Right ventricle myocardium inferior (tissue), 1 donor: ENCODE data around the gene CAMTA1. TPM values are rescaled to one million over a fixed set of nuclear protein-coding genes. Genes with fewer than 3 reads are reported as not detected.
"Not testable (repeated sequence)": the region's sequence is repeated elsewhere in the genome, so short reads cannot be mapped to it uniquely, and the experiment has no call there.

Experiments
- ATAC-seq: fragments of 200-7000 bp; cut with Tn5 transposase; one replicate; pipeline ENCODE4 v1.9.1; 2020; ENCODE audit warnings: mild to moderate bottlenecking, moderate library complexity
- DNase-seq: peaks from one replicate; pipeline ENCODE4 v3.0.0; 2021; ENCODE audit errors: missing footprints
- intact Hi-C: fragments of 100-400 bp; cut with DNase I; formaldehyde crosslinking; loops from one replicate; pipeline ENCODE4 v1.11.0; 2022
- total RNA-seq: library from RNA; stranded (reverse); fragmentation: NEBNext Ultra II Directional; extraction: Animal tissue kit (Norgen Biotek cat#: 25700); gene quantifications from one replicate; pipeline ENCODE4 v1.2.1, GENCODE V29; 2021
- donor health status: DM: no; HTN: yes; CAD: no; lungs with severe emphysema.

CAMTA1 gene
- total RNA-seq, 1 donor from 2014 or later, result 159 TPM

DNA sequence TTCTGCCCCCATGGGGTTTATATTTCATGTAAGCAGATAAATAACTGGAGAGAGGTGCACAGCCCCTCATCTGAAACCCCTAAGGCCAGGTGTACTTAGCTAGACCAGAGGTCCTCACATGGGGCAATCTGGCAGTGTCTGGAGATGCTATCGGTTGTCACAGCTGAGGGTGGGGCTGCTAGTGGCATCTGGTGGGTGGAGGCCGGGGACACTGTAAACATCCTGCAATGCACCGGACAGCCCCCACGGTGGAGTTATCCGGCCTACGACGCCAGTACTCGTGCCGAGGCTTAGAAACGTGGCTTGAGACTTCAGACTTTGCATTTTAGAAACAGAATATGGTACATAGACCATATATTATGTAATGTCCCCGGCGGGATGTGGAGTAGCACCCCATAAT lies 799.4 kb downstream of the CAMTA1 start:
- DNase-seq, result no peak
- intact Hi-C loops, result loop anchor here (5.0 kb wide), 1 partner anchor 63 kb away; no protein-coding TSS in a partner anchor

GRCh38 chr1:7585216-7585907 lies 800.1 kb downstream of the CAMTA1 start:
- no peak for ATAC-seq
- peak; percentile 28 for DNase-seq
- intact Hi-C loops, result no loop called here

More for the DNA sequence above, 799.4 kb downstream of the CAMTA1 start:
- ATAC-seq, result no peak

DNA sequence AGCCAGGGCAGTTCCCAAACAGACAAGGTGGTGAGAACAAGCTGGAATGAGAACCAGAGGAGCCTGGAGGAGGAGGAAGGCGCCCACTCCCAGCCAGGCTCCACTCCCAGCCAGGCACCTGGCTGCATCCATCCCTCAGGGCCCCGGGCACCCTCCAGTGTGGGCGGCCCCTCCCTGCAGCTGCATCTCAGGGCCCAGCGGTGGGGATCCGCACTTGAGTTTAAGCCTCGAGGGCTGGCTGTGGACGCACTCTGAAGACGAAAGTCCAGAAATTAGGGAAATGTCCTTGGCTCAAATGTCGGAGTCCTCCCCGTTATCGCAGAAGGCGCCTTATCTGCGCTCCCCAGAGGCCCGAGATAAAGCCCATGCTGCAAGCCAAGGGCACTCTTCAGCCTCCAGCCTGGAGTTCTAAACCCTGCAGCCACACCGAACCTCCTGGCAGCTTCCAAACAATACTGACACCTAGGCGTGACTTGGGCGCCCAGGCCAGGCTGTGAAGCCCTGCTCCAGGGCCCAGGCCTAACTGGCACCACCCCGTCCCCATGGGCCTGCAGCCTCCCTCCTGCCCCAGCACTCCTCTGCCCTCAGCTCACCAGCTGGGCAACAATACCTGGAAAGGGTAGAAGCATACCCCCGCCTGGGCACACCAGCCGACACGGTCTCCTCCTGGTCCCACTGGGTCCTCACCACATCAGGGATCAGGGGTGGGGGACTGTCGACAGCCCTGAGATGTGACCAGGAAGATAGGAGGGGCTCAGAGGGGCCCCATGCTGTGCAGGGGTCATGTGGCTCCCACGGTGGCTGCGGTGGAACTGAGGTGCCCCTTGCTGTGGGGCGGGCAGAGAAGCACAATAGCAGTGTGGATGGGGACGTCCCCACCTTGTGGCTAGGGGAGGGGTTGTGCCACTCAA lies 801.0 kb downstream of the CAMTA1 start:
- peak; percentile 63 for ATAC-seq
- DNase-seq, result peak; percentile 46
- intact Hi-C loops, result no loop called here

DNA sequence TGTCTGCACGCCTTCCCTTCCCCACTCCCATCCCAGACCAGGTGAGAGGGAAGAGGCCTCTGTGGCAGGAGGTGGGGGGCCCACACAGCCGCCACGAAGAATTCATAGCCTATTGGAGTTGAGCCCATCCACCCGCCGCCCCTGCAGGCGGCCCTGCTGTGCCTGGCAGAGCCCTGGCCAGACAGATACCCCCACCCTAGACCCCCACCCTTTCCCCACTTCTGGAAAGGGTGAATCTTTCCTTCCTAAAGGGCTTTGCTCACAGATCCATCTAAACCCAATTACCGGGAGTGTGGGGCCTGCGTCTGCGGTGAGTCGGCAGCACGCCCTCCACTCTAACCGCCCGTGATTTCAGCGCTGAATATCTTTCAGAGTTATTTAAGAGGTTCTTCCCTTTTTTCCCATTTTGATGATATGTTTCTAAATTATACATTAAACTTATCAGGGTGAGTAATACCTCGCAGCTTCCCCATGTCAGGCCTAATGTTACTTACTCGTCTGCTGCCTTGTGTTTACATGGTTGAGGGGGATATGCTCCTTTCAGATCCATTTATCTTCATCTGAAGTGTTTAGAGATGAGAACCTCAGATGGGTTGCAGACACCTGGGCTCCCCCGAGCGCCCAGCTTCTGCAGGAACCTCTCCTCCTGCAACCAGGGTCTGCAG lies 802.0 kb downstream of the CAMTA1 start:
- intact Hi-C loops, result no loop called here
- ATAC-seq (no peak), DNase-seq (no peak)

DNA sequence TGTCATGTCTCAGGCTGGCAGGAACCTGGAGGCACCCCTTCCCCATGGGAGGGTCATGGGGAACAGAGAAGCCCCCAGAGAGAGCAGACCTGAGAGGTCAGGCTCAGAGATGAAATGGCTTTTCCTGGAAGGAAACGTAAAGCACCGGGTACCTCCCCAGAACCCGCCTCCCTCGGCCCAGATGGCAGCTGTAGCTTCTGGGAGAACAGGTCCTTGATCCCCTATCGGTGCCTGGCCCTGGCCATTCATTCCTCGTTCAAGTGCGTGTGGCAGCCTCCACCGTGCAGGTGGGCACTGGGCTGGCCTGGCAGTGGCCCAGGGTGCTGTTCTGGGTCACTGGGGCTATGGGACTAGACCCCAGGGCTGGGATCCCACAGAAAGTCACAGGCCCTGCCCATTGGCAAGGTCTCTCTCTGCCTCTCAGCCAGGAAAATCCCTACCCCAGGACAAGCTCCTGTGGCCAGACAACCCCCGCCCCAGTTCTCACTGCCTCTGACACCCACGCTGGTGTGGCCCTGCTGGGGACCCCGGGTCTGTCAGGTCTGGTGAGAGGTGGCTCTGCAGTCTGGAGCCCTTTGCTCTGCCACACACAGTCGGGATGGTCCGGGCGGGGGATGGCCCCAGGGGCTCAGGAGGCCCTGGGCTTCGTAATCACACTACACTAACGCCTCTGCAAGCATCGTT lies 802.7 kb downstream of the CAMTA1 start:
- intact Hi-C loops, result no loop called here
- no peak for ATAC-seq
- DNase-seq, result no peak

DNA sequence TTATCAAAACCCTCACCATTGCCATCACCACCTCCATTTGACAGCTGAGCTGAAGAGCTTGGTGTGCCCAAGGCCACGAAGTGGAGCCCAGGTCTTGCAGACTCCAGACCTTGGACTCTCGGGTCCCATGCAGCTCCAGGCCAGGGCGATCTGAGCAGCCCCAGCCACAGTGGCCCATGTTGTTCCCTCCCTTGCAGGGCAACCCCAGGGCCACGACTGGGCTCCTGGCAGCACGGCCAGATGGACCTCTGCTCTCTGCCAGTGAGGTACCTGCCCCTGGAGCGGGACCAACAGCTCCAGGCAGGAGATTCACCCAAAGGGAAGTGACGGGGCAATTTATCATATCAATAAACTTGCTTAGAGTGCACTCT lies 803.2 kb downstream of the CAMTA1 start:
- intact Hi-C loops, result no loop called here
- no peak for ATAC-seq
- no peak for DNase-seq

DNA sequence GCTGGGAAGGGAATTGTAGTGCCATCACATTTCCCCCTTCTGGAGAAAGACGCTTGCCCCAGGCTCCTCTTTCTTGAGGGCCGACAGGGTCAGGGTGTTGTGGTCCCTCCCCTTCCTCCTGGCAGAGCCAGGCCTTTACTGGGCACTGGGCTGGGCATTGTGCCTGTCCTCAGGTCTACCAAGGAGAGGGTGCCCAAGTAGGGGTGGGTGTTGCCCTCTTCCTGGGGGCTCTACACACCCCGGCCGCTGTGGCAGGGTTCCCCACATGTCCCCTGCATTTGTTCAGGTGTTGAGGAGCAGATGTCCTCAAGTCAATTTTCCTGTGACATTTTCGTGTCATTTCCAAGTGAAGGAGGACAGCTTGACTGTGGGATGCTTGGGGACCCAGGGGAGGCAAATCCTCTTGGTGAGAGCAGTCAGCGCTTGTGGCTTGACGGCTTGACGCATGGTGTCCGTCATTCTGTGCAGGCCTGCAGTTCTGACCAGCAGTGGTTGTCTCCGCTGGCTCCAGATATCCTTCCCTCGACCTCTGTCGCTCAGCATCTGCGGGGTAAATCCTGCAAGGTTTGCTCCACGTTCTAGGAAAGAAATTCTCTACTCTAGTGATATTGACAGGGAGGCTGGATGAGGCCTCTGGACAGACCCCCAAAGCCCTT lies 804.0 kb downstream of the CAMTA1 start:
- intact Hi-C loops, result no loop called here
- DNase-seq (no peak), ATAC-seq (no peak)

DNA sequence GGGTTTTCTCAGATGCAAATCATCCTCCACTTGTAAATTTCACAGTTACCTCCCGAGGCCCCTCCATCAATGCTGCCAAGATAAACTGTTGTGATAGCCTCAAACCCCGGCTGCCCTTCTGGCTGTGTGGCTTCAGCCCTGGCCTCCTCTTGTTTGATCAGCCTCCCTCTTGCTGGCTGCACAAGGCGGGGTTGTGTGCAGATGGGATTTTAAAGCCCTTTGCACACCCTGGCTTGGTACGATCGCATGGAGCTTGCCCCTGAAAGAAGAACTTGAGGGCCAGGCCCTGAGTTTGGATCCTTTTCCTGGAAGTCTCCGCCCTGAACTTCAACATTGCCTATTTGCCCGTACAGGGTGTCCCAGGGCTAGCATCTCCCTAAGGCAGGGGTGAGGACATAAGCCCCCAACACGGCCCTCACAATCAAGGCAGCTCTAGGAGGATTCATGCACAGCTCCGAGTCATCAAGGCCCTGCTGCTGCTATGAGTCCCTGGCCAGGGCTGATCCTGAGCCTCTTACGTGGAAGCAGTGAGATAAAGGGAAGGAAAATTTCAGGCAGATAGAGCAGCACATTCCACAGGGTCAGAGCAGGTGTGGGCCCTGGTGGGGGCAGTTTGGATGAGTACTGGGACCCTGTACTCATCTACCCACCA lies 804.6 kb downstream of the CAMTA1 start:
- DNase-seq (no peak), ATAC-seq (no peak)
- intact Hi-C loops, result no loop called here

DNA sequence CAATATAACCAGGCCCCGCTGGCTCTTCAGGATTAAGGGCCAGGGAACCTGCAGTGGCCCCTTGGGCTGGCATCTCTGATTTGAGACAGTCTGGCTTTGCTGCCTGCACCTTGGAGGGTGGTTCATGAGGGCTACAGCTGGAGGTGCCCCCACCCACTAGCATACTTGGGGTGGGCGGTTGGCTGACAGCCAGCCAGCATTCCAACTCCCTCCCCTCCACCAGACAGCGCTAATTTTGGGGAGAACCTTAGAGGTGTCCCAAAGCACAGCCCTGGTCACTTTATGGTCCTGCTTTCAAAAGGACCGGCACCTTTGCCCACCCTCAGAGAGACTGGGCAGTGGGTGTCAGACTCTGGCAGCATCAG lies 805.2 kb downstream of the CAMTA1 start:
- intact Hi-C loops, result no loop called here
- no peak for ATAC-seq

GRCh38 chr1:7591565-7591964 lies 806.3 kb downstream of the CAMTA1 start:
- DNase-seq, result no peak
- intact Hi-C loops, result no loop called here
- no peak for ATAC-seq

More for the DNA sequence above, 805.2 kb downstream of the CAMTA1 start:
- no peak for DNase-seq

GRCh38 chr1:7592120-7592798 lies 807.0 kb downstream of the CAMTA1 start:
- no peak for DNase-seq
- no peak for ATAC-seq
- intact Hi-C loops, result no loop called here

DNA sequence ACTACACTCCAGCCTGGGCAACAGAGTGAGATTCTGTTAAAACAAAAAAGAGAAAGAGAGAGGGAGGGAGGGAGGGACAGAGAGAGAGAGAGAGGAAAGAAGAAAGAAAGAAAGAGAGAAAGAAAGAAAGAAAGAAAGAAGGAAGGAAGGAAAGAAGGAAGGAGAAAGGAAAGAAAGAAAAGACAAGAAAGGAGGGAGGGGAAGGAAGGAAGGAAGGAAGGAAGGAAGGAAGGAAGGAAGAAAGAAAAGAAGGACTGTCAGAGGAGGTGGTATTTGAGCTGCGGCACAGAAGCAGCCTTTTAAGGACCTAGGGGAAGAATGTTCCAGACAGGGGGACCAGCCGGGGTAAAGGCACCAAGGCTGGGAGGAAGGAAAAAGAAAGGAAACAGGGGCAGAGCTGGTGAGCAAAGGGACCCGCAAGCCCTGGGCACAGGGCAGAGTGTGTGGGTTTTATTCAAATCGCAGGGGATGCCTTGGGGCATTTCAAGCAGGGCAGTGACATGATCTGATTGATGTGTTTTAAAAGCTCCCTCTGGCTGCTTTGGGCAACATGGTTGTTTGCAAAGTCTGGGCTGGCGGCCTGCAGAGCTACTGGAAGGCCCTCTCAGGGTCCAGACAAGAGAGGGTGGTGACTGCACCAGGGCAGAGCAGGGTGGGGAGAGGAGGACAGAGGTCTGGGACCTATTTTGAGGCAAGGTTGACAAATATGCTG lies 808.9 kb downstream of the CAMTA1 start:
- intact Hi-C loops, result no loop called here
- DNase-seq, result no peak
- ATAC-seq, result no peak

- DNase-seq (no peak), ATAC-seq (no peak)
- intact Hi-C loops, result no loop called here
Measured at GRCh38 chr1:7594714-7595295, 809.6 kb downstream of the CAMTA1 start.

GRCh38 chr1:7595336-7595735 lies 810.1 kb downstream of the CAMTA1 start:
- DNase-seq (no peak), ATAC-seq (no peak)
- intact Hi-C loops, result no loop called here

DNA sequence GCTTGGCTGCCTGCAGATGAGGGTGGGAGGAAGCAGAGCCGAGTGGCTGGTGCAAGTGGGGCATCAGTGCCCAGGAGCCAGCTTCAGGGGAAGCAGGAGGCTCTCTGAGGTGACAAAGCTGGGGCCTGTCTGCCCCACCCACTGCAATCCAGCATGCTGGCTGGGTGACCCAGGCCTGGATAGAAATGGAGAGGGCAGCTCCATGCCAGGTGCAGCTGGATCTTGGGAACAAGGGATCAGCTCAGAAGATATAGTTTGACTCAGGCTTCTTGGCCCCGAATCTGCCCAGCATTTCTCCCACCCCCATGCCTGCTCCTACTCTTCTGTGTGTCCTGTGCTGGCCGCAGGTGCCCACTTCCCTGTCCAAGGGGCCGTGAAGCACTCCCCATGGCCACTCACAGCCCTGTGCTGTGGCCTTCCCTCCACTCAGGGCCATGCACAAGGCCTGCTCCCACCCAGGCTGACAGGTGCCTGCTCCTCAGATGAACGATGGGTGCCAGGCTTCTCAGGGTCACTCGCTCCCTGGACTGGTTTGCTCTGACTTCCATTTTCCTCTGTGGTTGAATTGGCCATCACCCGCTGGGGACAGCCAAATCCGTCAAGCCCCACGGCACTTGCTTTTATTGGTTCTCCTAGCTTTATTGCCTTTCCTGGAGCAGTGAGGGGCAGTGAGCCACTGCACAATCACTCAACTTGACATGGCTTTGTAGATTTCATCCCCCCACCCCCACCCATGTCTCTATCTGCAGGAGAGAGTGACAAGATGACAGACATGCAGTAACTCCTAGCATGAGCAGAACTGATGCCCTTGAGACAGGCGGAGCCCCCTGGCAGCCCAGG lies 811.1 kb downstream of the CAMTA1 start:
- no peak for DNase-seq
- intact Hi-C loops, result no loop called here

GRCh38 chr1:7598058-7598457 lies 812.8 kb downstream of the CAMTA1 start:
- ATAC-seq, intact Hi-C loops, DNase-seq: not testable (repeated sequence)

More for the DNA sequence above, 811.1 kb downstream of the CAMTA1 start:
- ATAC-seq, result no peak
